Naive thymus-derived CD4-positive, alpha-beta T cell (primary cell): ENCODE measurements around the gene CLDN1. TPM values are rescaled to one million over a fixed set of nuclear protein-coding genes. Genes with fewer than 3 reads are reported as not detected.

Experiments used
- ATAC-seq: fragments of 150-1000 bp; cut with Tn5 transposase; 2 replicates; pipeline ENCODE4 v1.10.0; 2021; ENCODE audit warnings: mild to moderate bottlenecking, moderate library complexity
- CTCF ChIA-PET: fragments of 350-600 bp; sonication (Branson Sonifier 250); formaldehyde crosslinking; loops from one replicate; lab custom pipeline; 2021; ENCODE audit warnings: antibody characterized with exemption; lab: Charles Lee
- POLR2A ChIA-PET: fragments of 350-600 bp; sonication (Branson Sonifier 250); formaldehyde crosslinking; loops from one replicate; lab custom pipeline; 2021; ENCODE audit warnings: antibody characterized with exemption, inconsistent platforms; lab: Charles Lee
- DNase-seq, 9 donors: peaks; one replicate each; pipeline versions ENCODE4 v3.0.0 to v3.0.0-alpha.2; 2020 to 2022; ENCODE audit warnings: mixed read lengths in 1 of 9
- H3K27ac ChIP-seq: one replicate; pipeline ENCODE4 v1.7.0; 2013; ENCODE audit warnings: mild to moderate bottlenecking, low read depth, low read length, moderate library complexity
- H3K27me3 ChIP-seq, 2 donors: one replicate each; pipeline ENCODE4 v1.7.0; 2013; ENCODE audit warnings: low read length in 2 of 2, mild to moderate bottlenecking in 2 of 2, moderate library complexity in 2 of 2; ENCODE audit not compliant: control insufficient read depth in 2 of 2, insufficient read depth in 2 of 2
- H3K36me3 ChIP-seq, 3 experiments: 1 replicate in 2 of 3; 2 replicates in 1 of 3; pipeline ENCODE4 v1.7.0; 2013; ENCODE audit warnings: low read length in 3 of 3, mild to moderate bottlenecking in 3 of 3, moderate library complexity in 1 of 3; ENCODE audit not compliant: insufficient read depth in 3 of 3, control insufficient read depth in 2 of 3
- H3K4me1 ChIP-seq, 2 donors: one replicate each; pipeline ENCODE4 v1.7.0; 2013; ENCODE audit warnings: low read length in 2 of 2, mild to moderate bottlenecking in 2 of 2, moderate library complexity in 1 of 2; ENCODE audit not compliant: control insufficient read depth in 2 of 2, insufficient read depth in 2 of 2
- H3K4me3 ChIP-seq: 2 replicates; pipeline ENCODE4 v1.7.0; 2013; ENCODE audit warnings: mild to moderate bottlenecking, low read length
- H3K9me3 ChIP-seq, 3 experiments: 1 replicate in 2 of 3; 2 replicates in 1 of 3; pipeline ENCODE4 v1.7.0; 2013; ENCODE audit warnings: low read length in 3 of 3; ENCODE audit not compliant: control insufficient read depth in 2 of 3
- H3K27ac Mint-ChIP-seq, 9 donors: one replicate each; pipeline ENCODE4 v1.8.0; 2020 to 2022; ENCODE audit warnings: mixed read lengths in 9 of 9, mild to moderate bottlenecking in 8 of 9, moderate library complexity in 5 of 9, inconsistent platforms in 2 of 9
- H3K27me3 Mint-ChIP-seq, 5 donors: one replicate each; pipeline ENCODE4 v1.8.0; 2021 to 2022; ENCODE audit warnings: mixed read lengths in 5 of 5, mild to moderate bottlenecking in 1 of 5
- H3K36me3 Mint-ChIP-seq, 5 donors: one replicate each; pipeline ENCODE4 v1.8.0; 2020 to 2022; ENCODE audit warnings: mixed read lengths in 5 of 5, mild to moderate bottlenecking in 3 of 5, inconsistent platforms in 1 of 5
- H3K4me1 Mint-ChIP-seq, 7 donors: one replicate each; pipeline ENCODE4 v1.8.0; 2020 to 2022; ENCODE audit warnings: mixed read lengths in 7 of 7, mild to moderate bottlenecking in 3 of 7, inconsistent platforms in 1 of 7
- H3K4me3 Mint-ChIP-seq, 10 donors: one replicate each; pipeline ENCODE4 v1.8.0; 2020 to 2022; ENCODE audit warnings: mild to moderate bottlenecking in 10 of 10, mixed read lengths in 10 of 10, moderate library complexity in 6 of 10, inconsistent platforms in 2 of 10
- H3K9me3 Mint-ChIP-seq, 11 donors: one replicate each; pipeline ENCODE4 v1.8.0; 2020 to 2022; ENCODE audit warnings: mixed read lengths in 11 of 11, mild to moderate bottlenecking in 4 of 11, inconsistent platforms in 1 of 11, moderate library complexity in 1 of 11
- intact Hi-C, 2 donors: fragments of 100-400 bp; cut with micrococcal nuclease; formaldehyde crosslinking; loops; one replicate each; pipeline ENCODE4 v1.15.1; 2023
- polyA plus RNA-seq, 2 donors: library from polyadenylated mRNA; unstranded; fragments of 300-500 nt; fragmentation: Illumina TruSeq; gene quantifications; one replicate each; pipeline ENCODE4 v1.2.3, GENCODE V29; 2021
- total RNA-seq, 6 experiments: library from RNA in 5 of 6; stranded (reverse) in 5 of 6; gene quantifications; 1 replicate in 5 of 6; 2 replicates in 1 of 6; pipeline ENCODE4 v1.2.3 and lab custom pipeline; 2021 to 2026

The CLDN1 gene
- total and polyA plus RNA-seq, 7 experiments from 2014 or later: 0.08 to 0.32 (median 0.22) TPM; not detected in 4

GRCh38 chr3:190293621-190294020, 28.6 kb downstream of the CLDN1 start:
- H3K36me3 Mint-ChIP-seq: peaks cover 0 to 12% (median 5%) of the 10 kb centered on the region in 5 donors
- peaks cover 4 to 32% (median 14%) of the 10 kb centered on the region in 11 donors for H3K9me3 Mint-ChIP-seq
- Histone ChIP-seq H3K27ac (no peak overlapping the region), H3K4me3 (no peak overlapping the region), H3K36me3 (no peaks in the 10 kb centered on the region), H3K9me3 (peaks cover 0 to 6% (median 0%) of the 10 kb centered on the region in 3 experiments), H3K27me3 (no peaks in the 10 kb centered on the region), H3K4me1 (no peaks in the 10 kb centered on the region)
- POLR2A ChIA-PET: no interaction called here
- no peak overlapping the region for H3K27ac Mint-ChIP-seq
- CTCF ChIA-PET: no interaction called here
- intact Hi-C loops: no loop called here
- ATAC-seq (no peak), DNase-seq (no peak)
- no peaks in the 10 kb centered on the region for H3K4me1 Mint-ChIP-seq
- H3K4me3 Mint-ChIP-seq: no peak overlapping the region
- peaks cover 0 to 10% (median 0%) of the 10 kb centered on the region in 5 donors for H3K27me3 Mint-ChIP-seq

GRCh38 chr3:190291994-190292584, 30.2 kb downstream of the CLDN1 start:
- Mint-ChIP-seq H3K4me3 (no peak overlapping the region), H3K36me3 (peaks cover 0 to 14% (median 5%) of the 10 kb centered on the region in 5 donors), H3K27me3 (peaks cover 0 to 10% (median 0%) of the 10 kb centered on the region in 5 donors), H3K27ac (no peak overlapping the region), H3K4me1 (no peaks in the 10 kb centered on the region), H3K9me3 (peaks cover 8 to 42% (median 16%) of the 10 kb centered on the region in 11 donors)
- Histone ChIP-seq H3K36me3 (no peaks in the 10 kb centered on the region), H3K4me3 (no peak overlapping the region), H3K27ac (no peak overlapping the region), H3K27me3 (no peaks in the 10 kb centered on the region), H3K9me3 (peaks cover 0 to 6% (median 0%) of the 10 kb centered on the region in 3 experiments), H3K4me1 (no peaks in the 10 kb centered on the region)
- DNase-seq (no peak), ATAC-seq (no peak)
- intact Hi-C loops: no loop called here
- POLR2A ChIA-PET: no interaction called here
- CTCF ChIA-PET: no interaction called here

- no peak overlapping the region for H3K27ac ChIP-seq
- intact Hi-C loops: no loop called here
- no peaks in the 10 kb centered on the region for H3K27me3 ChIP-seq
- H3K36me3 ChIP-seq: no peaks in the 10 kb centered on the region
- no peak for ATAC-seq
- CTCF ChIA-PET: no interaction called here
- DNase-seq: no peak
- H3K9me3 Mint-ChIP-seq: peaks cover 13 to 55% (median 25%) of the 10 kb centered on the region in 11 donors
- POLR2A ChIA-PET: no interaction called here
- no peak overlapping the region for H3K4me3 ChIP-seq
- peaks cover 0 to 14% (median 5%) of the 10 kb centered on the region in 5 donors for H3K36me3 Mint-ChIP-seq
- H3K9me3 ChIP-seq: peaks cover 0 to 14% (median 0%) of the 10 kb centered on the region in 3 experiments
- peaks cover 0 to 4% (median 0%) of the 10 kb centered on the region in 5 donors for H3K27me3 Mint-ChIP-seq
- H3K4me3 Mint-ChIP-seq: no peak overlapping the region
- no peaks in the 10 kb centered on the region for H3K4me1 ChIP-seq
- no peak overlapping the region for H3K27ac Mint-ChIP-seq
- no peaks in the 10 kb centered on the region for H3K4me1 Mint-ChIP-seq
Observed at GRCh38 chr3:190289989-190290388, 32.3 kb downstream of the CLDN1 start.

GRCh38 chr3:190288836-190289235, 33.4 kb downstream of the CLDN1 start:
- Mint-ChIP-seq H3K27ac (no peak overlapping the region), H3K27me3 (peaks cover 0 to 4% (median 0%) of the 10 kb centered on the region in 5 donors), H3K36me3 (peaks cover 0 to 17% (median 5%) of the 10 kb centered on the region in 5 donors), H3K9me3 (peaks cover 13 to 64% (median 31%) of the 10 kb centered on the region in 11 donors), H3K4me3 (no peak overlapping the region), H3K4me1 (no peaks in the 10 kb centered on the region)
- ATAC-seq (no peak), DNase-seq (no peak)
- peaks cover 0 to 14% (median 0%) of the 10 kb centered on the region in 3 experiments for H3K9me3 ChIP-seq
- H3K27ac ChIP-seq: no peak overlapping the region
- POLR2A ChIA-PET: no interaction called here
- H3K27me3 ChIP-seq: no peaks in the 10 kb centered on the region
- intact Hi-C loops: no loop called here
- H3K4me1 ChIP-seq: no peaks in the 10 kb centered on the region
- H3K4me3 ChIP-seq: no peak overlapping the region
- no peaks in the 10 kb centered on the region for H3K36me3 ChIP-seq
- CTCF ChIA-PET: no interaction called here

- peaks cover 0 to 4% (median 0%) of the 10 kb centered on the region in 5 donors for H3K27me3 Mint-ChIP-seq
- CTCF ChIA-PET: no interaction called here
- POLR2A ChIA-PET: no interaction called here
- intact Hi-C loops: no loop called here
- ATAC-seq (no peak), DNase-seq (no peak)
- no peaks in the 10 kb centered on the region for H3K27me3 ChIP-seq
- H3K9me3 ChIP-seq: peaks cover 0 to 8% (median 0%) of the 10 kb centered on the region in 3 experiments
- no peak overlapping the region for H3K4me3 ChIP-seq
- H3K27ac ChIP-seq: no peak overlapping the region
- H3K36me3 Mint-ChIP-seq: peaks cover 0 to 12% (median 0%) of the 10 kb centered on the region in 5 donors
- H3K4me1 ChIP-seq: no peaks in the 10 kb centered on the region
- no peaks in the 10 kb centered on the region for H3K36me3 ChIP-seq
- peaks cover 5 to 48% (median 22%) of the 10 kb centered on the region in 11 donors for H3K9me3 Mint-ChIP-seq
- no peak overlapping the region for H3K4me3 Mint-ChIP-seq
- H3K27ac Mint-ChIP-seq: no peak overlapping the region
- H3K4me1 Mint-ChIP-seq: no peaks in the 10 kb centered on the region
Observed at GRCh38 chr3:190286014-190286413, 36.2 kb downstream of the CLDN1 start.

- POLR2A ChIA-PET: no interaction called here
- no peaks in the 10 kb centered on the region for H3K27me3 ChIP-seq
- intact Hi-C loops: no loop called here
- no peak for ATAC-seq
- H3K4me1 ChIP-seq: no peaks in the 10 kb centered on the region
- Mint-ChIP-seq H3K9me3 (peaks cover 5 to 22% (median 15%) of the 10 kb centered on the region in 11 donors), H3K36me3 (peaks cover 0 to 12% (median 0%) of the 10 kb centered on the region in 5 donors), H3K4me1 (peaks cover 0 to 1% (median 0%) of the 10 kb centered on the region in 7 donors), H3K27me3 (peaks cover 0 to 2% (median 0%) of the 10 kb centered on the region in 5 donors), H3K4me3 (no peak overlapping the region), H3K27ac (no peak overlapping the region)
- H3K9me3 ChIP-seq: peaks cover 0 to 8% (median 0%) of the 10 kb centered on the region in 3 experiments
- CTCF ChIA-PET: no interaction called here
- H3K4me3 ChIP-seq: no peak overlapping the region
- no peak for DNase-seq
- H3K27ac ChIP-seq: no peak overlapping the region
- no peaks in the 10 kb centered on the region for H3K36me3 ChIP-seq
Observed at GRCh38 chr3:190281308-190282051, 40.8 kb downstream of the CLDN1 start.
